ENCODE results near the gene SAMSN1. TPM values are rescaled to one million over a fixed set of nuclear protein-coding genes. Genes with fewer than 3 reads are reported as not detected.

Gene SAMSN1
- polyA plus RNA-seq, 1 donor (not counting 4 experiments of a cell fraction or from before 2014, with no cell fraction given), result not detected

DNA sequence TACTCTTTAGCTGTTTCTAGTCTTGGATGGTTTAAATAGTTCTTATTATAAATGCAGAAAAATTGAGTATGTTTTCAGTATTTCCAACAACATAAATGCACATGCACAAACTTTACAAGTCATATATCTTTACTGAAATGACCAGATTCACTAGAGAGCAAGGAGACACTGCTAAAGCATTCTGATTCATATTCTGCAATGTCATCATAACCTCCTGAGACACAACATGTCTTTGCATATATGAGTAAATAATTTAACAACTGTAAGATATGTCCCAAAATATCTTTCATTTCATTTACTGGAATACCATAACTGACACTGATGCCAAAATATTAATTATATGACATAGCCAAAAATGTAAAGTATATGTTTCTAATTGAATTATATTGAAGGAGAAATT is 16.8 kb upstream of the SAMSN1 start:
- Histone ChIP-seq H2AFZ (ENCODE audit: control insufficient read depth, low read length) (no peak overlapping the region), H3K4me3 (ENCODE audit: control insufficient read depth in 2 of 3, extremely low read depth in 1 of 3, insufficient read depth in 2 of 3, low read depth in 1 of 3, low read length in 3 of 3) (no peak overlapping the region), H3K27me3 (ENCODE audit: control insufficient read depth, extremely low read depth, insufficient read depth, low read length) (no peaks in the 10 kb centered on the region), H3K4me1 (ENCODE audit: control insufficient read depth, extremely low read depth, insufficient read depth, low read length) (no peaks in the 10 kb centered on the region), H3K4me2 (ENCODE audit: control insufficient read depth, extremely low read depth, insufficient read depth, low read depth, low read length) (no peak overlapping the region), H3K9ac (ENCODE audit: control insufficient read depth, extremely low read depth, insufficient read depth, low read length) (no peak overlapping the region), H3K27ac (ENCODE audit: control insufficient read depth, insufficient read depth, low read length) (no peak overlapping the region), H3K9me3 (ENCODE audit: control insufficient read depth, low read depth, low read length) (no peaks in the 10 kb centered on the region), H3K9me1 (ENCODE audit: control insufficient read depth, extremely low read depth, insufficient read depth, low read length) (no peaks in the 10 kb centered on the region), H4K20me1 (ENCODE audit: control insufficient read depth, extremely low read depth, insufficient read depth, low read length) (no peaks in the 10 kb centered on the region), H3K79me2 (ENCODE audit: control insufficient read depth, insufficient read depth, low read length) (no peaks in the 10 kb centered on the region), H3K36me3 (ENCODE audit: control insufficient read depth in 2 of 2, extremely low read depth in 1 of 2, insufficient read depth in 2 of 2, low read length in 2 of 2) (no peaks in the 10 kb centered on the region)
- TF ChIP-seq EZH2 (IDR thresholded peaks at IDR 0.05; ENCODE audit: low read length), result no peak
- TF ChIP-seq, protein P1, sequence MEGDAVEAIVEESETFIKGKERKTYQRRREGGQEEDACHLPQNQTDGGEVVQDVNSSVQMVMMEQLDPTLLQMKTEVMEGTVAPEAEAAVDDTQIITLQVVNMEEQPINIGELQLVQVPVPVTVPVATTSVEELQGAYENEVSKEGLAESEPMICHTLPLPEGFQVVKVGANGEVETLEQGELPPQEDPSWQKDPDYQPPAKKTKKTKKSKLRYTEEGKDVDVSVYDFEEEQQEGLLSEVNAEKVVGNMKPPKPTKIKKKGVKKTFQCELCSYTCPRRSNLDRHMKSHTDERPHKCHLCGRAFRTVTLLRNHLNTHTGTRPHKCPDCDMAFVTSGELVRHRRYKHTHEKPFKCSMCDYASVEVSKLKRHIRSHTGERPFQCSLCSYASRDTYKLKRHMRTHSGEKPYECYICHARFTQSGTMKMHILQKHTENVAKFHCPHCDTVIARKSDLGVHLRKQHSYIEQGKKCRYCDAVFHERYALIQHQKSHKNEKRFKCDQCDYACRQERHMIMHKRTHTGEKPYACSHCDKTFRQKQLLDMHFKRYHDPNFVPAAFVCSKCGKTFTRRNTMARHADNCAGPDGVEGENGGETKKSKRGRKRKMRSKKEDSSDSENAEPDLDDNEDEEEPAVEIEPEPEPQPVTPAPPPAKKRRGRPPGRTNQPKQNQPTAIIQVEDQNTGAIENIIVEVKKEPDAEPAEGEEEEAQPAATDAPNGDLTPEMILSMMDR (optimal IDR thresholded peaks at IDR 0.05 in 1 of 3, IDR thresholded peaks at IDR 0.05 in 1 of 3, conservative IDR thresholded peaks at IDR 0.05 in 1 of 3; ENCODE audit: extremely low read depth in 1 of 3, insufficient read depth in 2 of 3, low read length in 3 of 3), result no peak
- dilution Hi-C loops (cut with MboI; ENCODE audit: extremely low pct_ligation_motif_present, low sequenced_read_pairs), result no loop called here
- FAIRE-seq, result no peak
- DNase-seq (ENCODE audit: low read depth, low spot score), result no peak

DNA sequence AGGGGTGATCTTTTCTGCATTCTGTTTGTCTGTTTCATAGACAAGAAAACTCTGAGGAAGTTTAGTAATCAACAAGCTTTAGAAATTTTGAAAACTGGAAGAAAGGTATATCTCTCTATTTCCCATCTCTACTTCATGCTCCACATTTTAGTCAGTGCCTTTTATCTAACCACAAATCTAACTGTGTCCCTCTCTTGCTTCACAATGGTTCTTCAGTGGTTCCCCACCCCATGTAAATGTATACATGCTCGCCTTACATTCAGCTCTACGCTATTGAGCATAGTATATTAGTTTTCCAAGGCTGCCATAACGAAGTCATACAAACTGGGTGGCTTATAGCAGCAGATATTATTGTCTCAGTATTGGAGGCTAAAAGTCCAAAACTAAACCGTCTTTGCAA is 14.4 kb upstream of the SAMSN1 start:
- FAIRE-seq (no peak), DNase-seq (ENCODE audit: low read depth, low spot score) (no peak)
- Histone ChIP-seq H3K27me3 (ENCODE audit: control insufficient read depth, extremely low read depth, insufficient read depth, low read length) (no peaks in the 10 kb centered on the region), H3K36me3 (ENCODE audit: control insufficient read depth in 2 of 2, extremely low read depth in 1 of 2, insufficient read depth in 2 of 2, low read length in 2 of 2) (no peaks in the 10 kb centered on the region), H3K79me2 (ENCODE audit: control insufficient read depth, insufficient read depth, low read length) (no peaks in the 10 kb centered on the region), H3K4me3 (ENCODE audit: control insufficient read depth in 2 of 3, extremely low read depth in 1 of 3, insufficient read depth in 2 of 3, low read depth in 1 of 3, low read length in 3 of 3) (no peak overlapping the region), H4K20me1 (ENCODE audit: control insufficient read depth, extremely low read depth, insufficient read depth, low read length) (no peaks in the 10 kb centered on the region), H3K9me1 (ENCODE audit: control insufficient read depth, extremely low read depth, insufficient read depth, low read length) (no peaks in the 10 kb centered on the region), H3K27ac (ENCODE audit: control insufficient read depth, insufficient read depth, low read length) (no peak overlapping the region), H3K9me3 (ENCODE audit: control insufficient read depth, low read depth, low read length) (no peaks in the 10 kb centered on the region), H3K4me1 (ENCODE audit: control insufficient read depth, extremely low read depth, insufficient read depth, low read length) (no peaks in the 10 kb centered on the region), H3K4me2 (ENCODE audit: control insufficient read depth, extremely low read depth, insufficient read depth, low read depth, low read length) (no peak overlapping the region), H2AFZ (ENCODE audit: control insufficient read depth, low read length) (no peak overlapping the region), H3K9ac (ENCODE audit: control insufficient read depth, extremely low read depth, insufficient read depth, low read length) (no peak overlapping the region)
- dilution Hi-C loops (cut with MboI; ENCODE audit: extremely low pct_ligation_motif_present, low sequenced_read_pairs), result no loop called here
- TF ChIP-seq, protein P1 (optimal IDR thresholded peaks at IDR 0.05 in 1 of 3, IDR thresholded peaks at IDR 0.05 in 1 of 3, conservative IDR thresholded peaks at IDR 0.05 in 1 of 3; ENCODE audit: extremely low read depth in 1 of 3, insufficient read depth in 2 of 3, low read length in 3 of 3), result no peak
- no peak for TF ChIP-seq EZH2 (IDR thresholded peaks at IDR 0.05; ENCODE audit: low read length)

All from keratinocyte (primary cell).